ENCODE measurements around the gene BLTP3A. TPM values are rescaled to one million over a fixed set of nuclear protein-coding genes. Genes with fewer than 3 reads are reported as not detected.

BLTP3A gene
- total and polyA plus RNA-seq, 3 experiments from 2014 or later: 1.8 to 19.4 (median 18.8) TPM

- no peaks in the 10 kb centered on the region for H3K9me3 Mint-ChIP-seq
- no peaks in the 10 kb centered on the region for H3K27me3 Mint-ChIP-seq
Observed at GRCh38 chr6:34839666-34840352, 47.9 kb downstream of the BLTP3A start.

More at GRCh38 chr6:34839666-34840352, 47.9 kb downstream of the BLTP3A start:
- no peak overlapping the region for H3K4me3 Mint-ChIP-seq
- H3K36me3 ChIP-seq (ENCODE audit: insufficient read depth, low read length): no peaks in the 10 kb centered on the region
- no peak for DNase-seq
- peaks cover 0 to 54% (median 16%) of the 10 kb centered on the region in 3 donors for H3K36me3 Mint-ChIP-seq
- ChIA-PET POLR2A (no interaction called here), CTCF (no interaction called here)
- H3K4me1 ChIP-seq (ENCODE audit: insufficient read depth, low read length): no peaks in the 10 kb centered on the region
- no peak overlapping the region for H3K27ac ChIP-seq (ENCODE audit: low read depth, low read length)
- H3K9me3 ChIP-seq (ENCODE audit: low read length): no peaks in the 10 kb centered on the region
- H3K4me3 ChIP-seq (ENCODE audit: low read length): no peak overlapping the region
- H3K4me1 Mint-ChIP-seq: peaks cover 0 to 7% (median 0%) of the 10 kb centered on the region in 3 donors
- H3K27ac Mint-ChIP-seq: no peak overlapping the region
- no peaks in the 10 kb centered on the region for H3K27me3 ChIP-seq (ENCODE audit: insufficient read depth, low read length, poor library complexity, severe bottlenecking)

Other genes starting within 250 kb of the BLTP3A start
- not detected for gene SPDEF, start 235.8 kb upstream of the BLTP3A start, total RNA-seq
- not detected for gene SPDEF, start 235.8 kb upstream of the BLTP3A start, polyA plus RNA-seq
- gene ILRUN, start 95.3 kb upstream of the BLTP3A start, total RNA-seq: 10 to 100 TPM; 53.3 to 61.9 TPM
- 18.8 TPM for gene ILRUN, start 95.3 kb upstream of the BLTP3A start, polyA plus RNA-seq
- gene SNRPC, start 34.6 kb upstream of the BLTP3A start, total RNA-seq: 100 to 1,000 TPM; 204 to 211 TPM
- gene SNRPC, start 34.6 kb upstream of the BLTP3A start, polyA plus RNA-seq: 287 TPM
- 10 to 100 TPM; 28.9 to 34.1 TPM for gene TAF11, start 96.0 kb downstream of the BLTP3A start, total RNA-seq
- gene TAF11, start 96.0 kb downstream of the BLTP3A start, polyA plus RNA-seq: 19.4 TPM
- 1 to 10 TPM; 8.7 to 9.6 TPM for gene ANKS1A, start 97.2 kb downstream of the BLTP3A start, total RNA-seq
- 3.0 TPM for gene ANKS1A, start 97.2 kb downstream of the BLTP3A start, polyA plus RNA-seq

Data from CD8-positive, alpha-beta memory T cell (primary cell).